Naive thymus-derived CD8-positive, alpha-beta T cell (primary cell): ENCODE measurements around the gene NEK2. TPM values are rescaled to one million over a fixed set of nuclear protein-coding genes. Genes with fewer than 3 reads are reported as not detected.
"Not testable (repeated sequence)": the region's sequence is repeated elsewhere in the genome, so short reads cannot be mapped to it uniquely, and the experiment has no call there.

Experiments used
- ATAC-seq, 2 donors: fragments of 150-1000 bp; cut with Tn5 transposase in 1 of 2; sonication (Bioruptor Pico), chemical (Tn5 transposase) in 1 of 2; 1 replicate in 1 of 2; 2 replicates in 1 of 2; pipeline ENCODE4 v1.10.0; 2021; ENCODE audit warnings: mild to moderate bottlenecking in 2 of 2, moderate library complexity in 2 of 2
- POLR2A ChIA-PET: fragments of 350-600 bp; sonication (Branson Sonifier 250); formaldehyde crosslinking; loops from one replicate; lab custom pipeline; 2021; ENCODE audit warnings: antibody characterized with exemption; lab: Charles Lee
- DNase-seq, 10 donors: peaks; one replicate each; pipeline versions ENCODE4 v3.0.0 to v3.0.0-alpha.2; 2020 to 2022
- H3K27ac Mint-ChIP-seq, 10 donors: one replicate each; pipeline ENCODE4 v1.8.0; 2020 to 2022; ENCODE audit warnings: mild to moderate bottlenecking in 10 of 10, mixed read lengths in 10 of 10, moderate library complexity in 4 of 10, inconsistent platforms in 1 of 10
- H3K27me3 Mint-ChIP-seq, 5 donors: one replicate each; pipeline ENCODE4 v1.8.0; 2021 to 2022; ENCODE audit warnings: mixed read lengths in 5 of 5
- H3K36me3 Mint-ChIP-seq, 3 donors: one replicate each; pipeline ENCODE4 v1.8.0; 2020 to 2022; ENCODE audit warnings: mixed read lengths in 3 of 3, mild to moderate bottlenecking in 2 of 3, inconsistent platforms in 1 of 3
- H3K4me1 Mint-ChIP-seq, 4 donors: one replicate each; pipeline ENCODE4 v1.8.0; 2021 to 2022; ENCODE audit warnings: mixed read lengths in 4 of 4
- H3K4me3 Mint-ChIP-seq, 10 donors: one replicate each; pipeline ENCODE4 v1.8.0; 2020 to 2022; ENCODE audit warnings: mild to moderate bottlenecking in 10 of 10, mixed read lengths in 10 of 10, moderate library complexity in 6 of 10, inconsistent platforms in 1 of 10
- H3K9me3 Mint-ChIP-seq, 9 donors: one replicate each; pipeline ENCODE4 v1.8.0; 2020 to 2022; ENCODE audit warnings: mixed read lengths in 9 of 9, mild to moderate bottlenecking in 3 of 9, inconsistent platforms in 1 of 9, moderate library complexity in 1 of 9
- polyA plus RNA-seq, 3 donors: library from polyadenylated mRNA; unstranded; fragments of 300-500 nt; fragmentation: Illumina TruSeq; gene quantifications; one replicate each; pipeline ENCODE4 v1.2.3, GENCODE V29; 2021
- total RNA-seq, 8 experiments: library from RNA in 2 of 8; stranded (reverse) in 2 of 8; gene quantifications; one replicate each; pipeline ENCODE4 v1.2.3 and lab custom pipeline; 2021 to 2026

The NEK2 gene
- total and polyA plus RNA-seq, 5 experiments from 2014 or later: 0.16 to 0.60 TPM; not detected in 3

GRCh38 chr1:211660718-211661222 lies 14.7 kb downstream of the NEK2 start:
- no peak for ATAC-seq
- no peak for DNase-seq
- no peaks in the 10 kb centered on the region for H3K4me1 Mint-ChIP-seq
- no peaks in the 10 kb centered on the region for H3K36me3 Mint-ChIP-seq
- H3K27ac Mint-ChIP-seq: no peak overlapping the region
- no peaks in the 10 kb centered on the region for H3K9me3 Mint-ChIP-seq
- H3K27me3 Mint-ChIP-seq: peaks cover 0 to 7% (median 0%) of the 10 kb centered on the region in 5 donors
- POLR2A ChIA-PET: interaction anchor here (1.4 kb wide), 1 partner anchor 15 kb away, joined by 3 read pairs; the partner anchor contains the start of gene NEK2
- no peak overlapping the region for H3K4me3 Mint-ChIP-seq

- Mint-ChIP-seq H3K9me3 (no peaks in the 10 kb centered on the region), H3K27me3 (peaks cover 0 to 9% (median 1%) of the 10 kb centered on the region in 5 donors), H3K4me1 (no peaks in the 10 kb centered on the region), H3K36me3 (no peaks in the 10 kb centered on the region), H3K4me3 (no peak overlapping the region), H3K27ac (no peak overlapping the region)
- no peak for DNase-seq
- no peak for ATAC-seq
- POLR2A ChIA-PET: no interaction called here
Measured at GRCh38 chr1:211656728-211657127, 18.7 kb downstream of the NEK2 start.

DNA sequence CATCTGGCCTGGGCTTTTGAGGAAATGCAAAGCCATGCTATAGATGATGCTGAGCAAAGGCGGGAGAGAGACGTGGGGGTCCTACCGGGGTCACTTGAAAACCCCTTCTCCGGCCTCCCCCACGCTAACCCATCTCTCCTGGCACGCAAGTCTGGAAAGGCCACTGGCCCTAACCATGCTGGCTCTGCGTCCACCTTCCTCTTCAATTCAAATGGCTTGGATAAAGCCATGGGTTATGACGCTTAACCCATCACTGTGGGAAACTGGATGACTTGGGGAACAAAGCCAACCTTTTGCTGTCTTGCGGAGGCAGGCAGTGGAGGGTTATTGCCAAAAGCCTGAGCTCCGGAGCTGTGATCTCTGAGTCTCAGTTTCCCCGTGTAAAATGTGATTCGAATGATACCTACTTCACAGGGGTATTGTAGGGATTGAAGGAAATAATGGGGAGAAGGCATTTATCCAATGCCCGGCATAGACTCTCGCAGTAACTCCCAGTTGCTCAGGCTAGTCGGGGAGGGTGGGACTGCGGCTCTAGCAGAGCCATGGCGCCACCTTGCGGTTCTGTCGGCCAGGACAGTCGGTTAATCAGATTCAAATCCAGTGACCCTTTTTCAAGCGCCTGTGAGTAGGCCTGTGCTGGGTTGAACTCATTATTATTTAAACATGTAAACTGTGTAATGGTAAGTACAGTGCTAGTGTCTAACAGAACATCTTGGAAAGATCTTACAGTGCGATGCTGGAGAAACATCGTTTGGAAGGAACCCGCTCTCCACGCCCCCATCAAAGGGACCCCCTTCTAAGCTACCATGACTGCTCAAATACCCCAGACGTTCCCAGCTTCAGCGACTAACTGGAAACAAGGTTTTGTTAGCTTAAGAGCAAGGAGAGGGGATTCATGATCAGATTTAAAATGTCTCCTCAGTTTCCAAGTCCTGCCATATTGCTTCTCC lies 20.3 kb downstream of the NEK2 start:
- H3K4me3 Mint-ChIP-seq: no peak overlapping the region
- H3K36me3 Mint-ChIP-seq: no peaks in the 10 kb centered on the region
- H3K27me3 Mint-ChIP-seq: peaks cover 0 to 10% (median 3%) of the 10 kb centered on the region in 5 donors
- H3K9me3 Mint-ChIP-seq: no peaks in the 10 kb centered on the region
- no peaks in the 10 kb centered on the region for H3K4me1 Mint-ChIP-seq
- peak; percentile 97 to 99 for ATAC-seq
- DNase-seq: peak; percentile 63 to 87 (median 76)
- no peak overlapping the region for H3K27ac Mint-ChIP-seq
- POLR2A ChIA-PET: no interaction called here

DNA sequence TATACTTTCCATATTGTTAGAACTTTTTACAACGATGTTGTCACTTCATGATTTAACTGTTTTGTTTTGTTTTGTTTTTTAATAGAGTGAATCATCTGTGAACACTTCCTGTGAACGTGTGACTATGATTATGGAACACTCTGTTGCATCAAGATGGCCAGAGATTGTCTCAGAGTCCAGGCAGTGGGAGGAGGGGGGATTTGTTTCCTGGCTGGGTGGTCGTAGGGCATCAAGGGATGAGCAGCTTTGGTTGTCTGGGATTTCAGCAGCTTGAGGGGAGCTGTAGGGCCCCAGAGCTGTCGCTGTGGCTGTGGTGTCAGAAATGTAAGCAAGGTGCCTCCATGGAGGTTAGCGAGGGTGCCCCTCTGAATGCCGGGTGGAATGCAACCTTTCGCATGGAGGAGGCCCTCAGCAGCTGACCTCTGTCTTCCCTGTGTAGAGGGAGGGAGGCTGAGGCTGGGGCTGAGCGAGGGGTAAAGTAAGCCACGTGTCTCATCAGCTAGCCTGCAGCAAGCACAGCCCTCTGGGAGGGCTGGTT lies 21.4 kb downstream of the NEK2 start:
- Mint-ChIP-seq H3K27me3 (peaks cover 0 to 4% (median 3%) of the 10 kb centered on the region in 5 donors), H3K36me3 (no peaks in the 10 kb centered on the region), H3K27ac (no peak overlapping the region), H3K4me1 (no peaks in the 10 kb centered on the region), H3K4me3 (no peak overlapping the region), H3K9me3 (no peaks in the 10 kb centered on the region)
- ATAC-seq (no peak), DNase-seq (no peak)
- POLR2A ChIA-PET: no interaction called here

DNA sequence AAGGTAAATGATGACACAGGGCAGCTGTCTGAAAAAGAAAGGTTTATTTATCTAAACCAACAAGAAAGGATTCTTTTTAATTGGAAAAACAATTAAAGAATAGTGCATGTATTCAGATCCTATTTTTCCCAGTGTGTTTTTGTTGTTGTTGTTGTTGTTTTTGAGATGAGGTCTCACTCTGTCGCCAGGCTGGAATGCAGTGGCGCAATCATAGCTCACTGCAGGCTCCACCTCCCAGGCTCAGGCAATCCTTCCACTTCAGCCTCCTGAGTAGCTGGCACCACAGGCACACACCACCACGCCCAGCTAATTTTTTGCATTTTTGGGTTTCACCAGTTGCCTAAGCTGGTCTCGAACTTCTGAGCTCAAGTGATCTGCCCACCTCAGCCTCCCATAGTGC lies 22.1 kb downstream of the NEK2 start:
- H3K36me3 Mint-ChIP-seq: no peaks in the 10 kb centered on the region
- ATAC-seq: no peak
- no peaks in the 10 kb centered on the region for H3K4me1 Mint-ChIP-seq
- DNase-seq: no peak
- no peak overlapping the region for H3K27ac Mint-ChIP-seq
- POLR2A ChIA-PET: no interaction called here
- H3K9me3 Mint-ChIP-seq: no peaks in the 10 kb centered on the region
- no peak overlapping the region for H3K4me3 Mint-ChIP-seq
- H3K27me3 Mint-ChIP-seq: peaks cover 0 to 4% (median 3%) of the 10 kb centered on the region in 5 donors

GRCh38 chr1:211652371-211652770 lies 23.1 kb downstream of the NEK2 start:
- ATAC-seq (no peak), DNase-seq (no peak)
- H3K36me3 Mint-ChIP-seq: no peaks in the 10 kb centered on the region
- H3K4me3 Mint-ChIP-seq: no peak overlapping the region
- H3K27ac Mint-ChIP-seq: peak overlapping the region in 1 of 10 donors; percentile 8
- H3K27me3 Mint-ChIP-seq: peaks cover 0 to 4% (median 3%) of the 10 kb centered on the region in 5 donors
- POLR2A ChIA-PET: interaction anchor here (0.9 kb wide), 1 partner anchor 74 kb away, joined by 3 read pairs; the partner anchor contains the start of gene SLC30A1
- no peaks in the 10 kb centered on the region for H3K9me3 Mint-ChIP-seq
- no peaks in the 10 kb centered on the region for H3K4me1 Mint-ChIP-seq

DNA sequence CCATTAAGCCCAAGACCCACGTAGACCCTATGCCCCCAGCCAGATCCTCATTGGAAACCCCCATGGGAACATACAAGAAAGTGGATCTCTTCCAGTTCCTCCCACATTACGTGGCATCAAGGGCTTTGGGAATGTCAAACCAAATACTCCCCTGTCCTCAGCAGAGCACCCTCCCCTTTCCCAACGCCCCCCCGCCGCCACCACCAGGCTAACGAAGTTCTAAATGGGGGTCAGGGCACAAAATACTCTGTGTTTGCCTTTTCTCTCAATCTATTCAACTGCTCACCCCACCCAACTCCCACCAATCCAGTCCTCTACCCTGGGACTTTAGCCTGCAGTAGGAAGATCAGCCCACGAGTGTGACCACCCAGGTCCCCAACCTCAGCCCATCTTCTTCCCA lies 24.5 kb downstream of the NEK2 start:
- DNase-seq: no peak
- no peaks in the 10 kb centered on the region for H3K9me3 Mint-ChIP-seq
- ATAC-seq: no peak
- H3K36me3 Mint-ChIP-seq: no peaks in the 10 kb centered on the region
- no peak overlapping the region for H3K27ac Mint-ChIP-seq
- POLR2A ChIA-PET: no interaction called here
- H3K4me1 Mint-ChIP-seq: no peaks in the 10 kb centered on the region
- no peak overlapping the region for H3K4me3 Mint-ChIP-seq
- H3K27me3 Mint-ChIP-seq: peaks cover 0 to 4% (median 3%) of the 10 kb centered on the region in 5 donors

- DNase-seq: peak in 3 of 10 donors; percentile 11 to 40 (median 23)
- peak in 1 of 2 donors; percentile 82 for ATAC-seq
- Mint-ChIP-seq H3K27me3 (peaks cover 0 to 3% (median 3%) of the 10 kb centered on the region in 5 donors), H3K4me3 (no peak overlapping the region), H3K36me3 (no peaks in the 10 kb centered on the region), H3K27ac (no peak overlapping the region), H3K4me1 (no peaks in the 10 kb centered on the region), H3K9me3 (no peaks in the 10 kb centered on the region)
- POLR2A ChIA-PET: no interaction called here
Measured at GRCh38 chr1:211648980-211649934, 26.2 kb downstream of the NEK2 start.

- Mint-ChIP-seq H3K9me3 (no peaks in the 10 kb centered on the region), H3K27me3 (peaks cover 0 to 3% (median 0%) of the 10 kb centered on the region in 5 donors), H3K36me3 (no peaks in the 10 kb centered on the region), H3K4me3 (no peak overlapping the region), H3K4me1 (peaks cover 5 to 8% (median 7%) of the 10 kb centered on the region in 4 donors), H3K27ac (no peak overlapping the region)
- no peak for ATAC-seq
- POLR2A ChIA-PET: no interaction called here
- DNase-seq: no peak
Measured at GRCh38 chr1:211648336-211648735, 27.1 kb downstream of the NEK2 start.

DNA sequence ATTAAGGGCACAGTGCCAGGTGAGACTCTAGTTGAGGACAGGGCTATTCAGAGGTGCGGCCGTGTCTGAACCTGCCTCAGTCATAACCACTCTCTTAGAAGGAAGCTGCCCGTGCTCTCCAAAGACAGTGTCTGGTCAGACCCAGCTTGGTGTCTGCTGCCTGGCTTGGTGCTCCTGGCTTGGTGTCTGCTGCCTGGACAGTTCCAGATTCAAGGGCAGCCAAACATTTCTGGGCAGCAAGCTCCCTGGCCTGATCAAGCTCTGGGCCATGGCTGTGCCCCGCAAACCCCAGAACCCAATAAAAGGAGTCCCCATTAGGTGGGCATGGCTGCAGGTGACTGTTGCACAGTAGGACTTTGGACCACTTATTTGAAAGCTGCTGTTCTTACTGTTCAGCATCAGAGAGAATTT lies 27.7 kb downstream of the NEK2 start:
- H3K27me3 Mint-ChIP-seq: peaks cover 0 to 3% (median 0%) of the 10 kb centered on the region in 5 donors
- DNase-seq (no peak), ATAC-seq (no peak)
- no peaks in the 10 kb centered on the region for H3K9me3 Mint-ChIP-seq
- H3K4me3 Mint-ChIP-seq: no peak overlapping the region
- no peak overlapping the region for H3K27ac Mint-ChIP-seq
- H3K36me3 Mint-ChIP-seq: no peaks in the 10 kb centered on the region
- peaks cover 6 to 14% (median 12%) of the 10 kb centered on the region in 4 donors for H3K4me1 Mint-ChIP-seq
- POLR2A ChIA-PET: no interaction called here

- H3K36me3 Mint-ChIP-seq: no peaks in the 10 kb centered on the region
- no peak for ATAC-seq
- H3K4me1 Mint-ChIP-seq: peaks cover 7 to 17% (median 13%) of the 10 kb centered on the region in 4 donors
- no peaks in the 10 kb centered on the region for H3K9me3 Mint-ChIP-seq
- DNase-seq: no peak
- H3K4me3 Mint-ChIP-seq: peak overlapping the region in 1 of 10 donors; percentile 16
- POLR2A ChIA-PET: interaction anchor here (0.6 kb wide), 2 partner anchors 58 to 798 kb away, joined by 3 to 4 read pairs; no protein-coding TSS in a partner anchor
- H3K27ac Mint-ChIP-seq: peak overlapping the region in 1 of 10 donors; percentile 40
- peaks cover 0 to 3% (median 0%) of the 10 kb centered on the region in 5 donors for H3K27me3 Mint-ChIP-seq
Measured at GRCh38 chr1:211646566-211646965, 28.9 kb downstream of the NEK2 start.

DNA sequence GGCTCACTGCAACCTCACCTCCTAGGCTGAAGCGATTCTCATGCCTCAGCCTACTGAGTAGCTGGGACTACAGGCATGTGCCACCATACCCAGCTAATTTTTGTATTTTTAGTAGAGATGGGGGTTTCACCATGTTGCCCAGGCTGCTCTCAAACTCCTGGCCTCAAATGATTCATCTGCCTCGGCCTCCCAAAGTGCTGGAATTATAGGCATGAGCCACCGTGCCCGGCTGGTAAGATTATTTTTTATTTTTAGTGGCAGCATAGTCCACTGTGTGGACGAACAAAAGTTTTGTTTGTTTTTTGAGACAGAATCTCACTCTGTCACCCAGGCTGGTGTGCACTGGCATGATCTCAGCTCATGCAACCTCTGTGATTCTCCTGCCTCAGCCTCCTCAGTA lies 29.8 kb downstream of the NEK2 start:
- POLR2A ChIA-PET, DNase-seq, H3K4me3 Mint-ChIP-seq, ATAC-seq, H3K9me3 Mint-ChIP-seq, H3K27ac Mint-ChIP-seq, H3K27me3 Mint-ChIP-seq, H3K36me3 Mint-ChIP-seq: not testable (repeated sequence)
- peaks cover 7 to 17% (median 13%) of the 10 kb centered on the region in 4 donors for H3K4me1 Mint-ChIP-seq
